Cardiac fibroblast (primary cell): ENCODE measurements around the gene GBP1.

Experiments
- DNase-seq, 2 donors: peaks; one replicate each; pipeline versions ENCODE4 v3.0.0 to v3.0.0-alpha.2; 2010; ENCODE audit warnings: low read depth in 2 of 2
- H3K4me3 ChIP-seq, 2 donors: replicated peaks in 1 of 2; 1 replicate in 1 of 2; 2 replicates in 1 of 2; pipeline ENCODE4 v1.5.1; 2011; ENCODE audit warnings: low read depth in 2 of 2, low read length in 2 of 2, mild to moderate bottlenecking in 2 of 2, moderate library complexity in 1 of 2
- CTCF ChIP-seq: IDR thresholded peaks from one replicate; pipeline ENCODE4 v1.5.1; 2011; ENCODE audit warnings: low read depth, mild to moderate bottlenecking, low read length, inconsistent platforms

The GBP1 gene

GRCh38 chr1:89100412-89100811 lies 35.4 kb upstream of the GBP1 start:
- TF ChIP-seq CTCF = no peak
- no peak for DNase-seq
- H3K4me3 ChIP-seq = no peak overlapping the region

- no peak for DNase-seq
- no peak for TF ChIP-seq CTCF
- no peak overlapping the region for H3K4me3 ChIP-seq
Measured at GRCh38 chr1:89098857-89099256, 33.8 kb upstream of the GBP1 start.

- no peak for DNase-seq
- H3K4me3 ChIP-seq = no peak overlapping the region
- TF ChIP-seq CTCF = no peak
Measured at GRCh38 chr1:89095737-89096136, 30.7 kb upstream of the GBP1 start.

GRCh38 chr1:89089962-89090361 lies 25.0 kb upstream of the GBP1 start:
- no peak for TF ChIP-seq CTCF
- H3K4me3 ChIP-seq = no peak overlapping the region
- DNase-seq = no peak

- no peak overlapping the region for H3K4me3 ChIP-seq
- no peak for TF ChIP-seq CTCF
- no peak for DNase-seq
Measured at GRCh38 chr1:89088572-89088971, 23.6 kb upstream of the GBP1 start.

- no peak overlapping the region for H3K4me3 ChIP-seq
- no peak for DNase-seq
- no peak for TF ChIP-seq CTCF
Measured at GRCh38 chr1:89087241-89087640, 22.2 kb upstream of the GBP1 start.

- no peak overlapping the region for H3K4me3 ChIP-seq
- TF ChIP-seq CTCF = peak; percentile 59
- peak; percentile 71 to 83 for DNase-seq
Measured at GRCh38 chr1:89085781-89086180, 20.8 kb upstream of the GBP1 start.
